Adrenal gland (tissue), 12 donors: Measurements from ENCODE around the gene CCDC9B. TPM values are rescaled to one million over a fixed set of nuclear protein-coding genes. Genes with fewer than 3 reads are reported as not detected.

Experiments
- DNase-seq, 7 donors: peaks; one replicate each; pipeline ENCODE4 v3.0.0-alpha.2; 2019 to 2020
- H3K27ac ChIP-seq, 5 donors: fragments of 200-600 bp; sonication (generic) in 4 of 5; 1 replicate in 3 of 5; 2 replicates in 2 of 5; pipeline versions ENCODE4 v1.5.1 to v1.8.0; 2016 to 2020; ENCODE audit warnings: mild to moderate bottlenecking in 1 of 5
- H3K27me3 ChIP-seq: fragments of 200-600 bp; 2 replicates; pipeline ENCODE4 v1.8.0; 2021
- H3K36me3 ChIP-seq, 2 donors: fragments of 200-600 bp; replicated peaks in 1 of 2; 1 replicate in 1 of 2; 2 replicates in 1 of 2; pipeline versions ENCODE4 v1.5.1 to v1.8.0; 2018 to 2022
- H3K4me1 ChIP-seq, 2 donors: fragments of 200-600 bp; replicated peaks in 1 of 2; 1 replicate in 1 of 2; 2 replicates in 1 of 2; pipeline versions ENCODE4 v1.5.1 to v1.8.0; 2018 to 2021
- H3K4me3 ChIP-seq, 4 donors: fragments of 200-600 bp; sonication (generic) in 3 of 4; one replicate each; pipeline ENCODE4 v1.5.1; 2016 to 2018
- H3K9me3 ChIP-seq, 3 donors: fragments of 200-600 bp; sonication (generic) in 1 of 3; replicated peaks in 1 of 3; 1 replicate in 2 of 3; 2 replicates in 1 of 3; pipeline versions ENCODE4 v1.5.1 to v1.8.0; 2016 to 2021
- CTCF ChIP-seq, 6 experiments: fragments of 450-650 bp in 4 of 6; fragments of 200-600 bp in 2 of 6; sonication (generic) in 1 of 6; IDR thresholded peaks; 1 replicate in 5 of 6; 2 replicates in 1 of 6; pipeline versions ENCODE4 v1.5.1 to v1.8.0; 2016 to 2021; ENCODE audit warnings: antibody characterized with exemption in 6 of 6, mild to moderate bottlenecking in 2 of 6, moderate library complexity in 1 of 6
- POLR2A ChIP-seq, 2 donors: fragments of 450-650 bp; IDR thresholded peaks; one replicate each; pipeline ENCODE4 v1.6.1; 2017; ENCODE audit warnings: antibody characterized with exemption in 2 of 2, mild to moderate bottlenecking in 2 of 2, moderate library complexity in 1 of 2
- WGBS, 4 donors: extraction: QIAGEN DNeasy Blood & Tissue Kit in 2 of 4; methylation state at CpG; one replicate each; pipeline versions ENCODE4 v1.1.5 to v1.1.7; 2013 to 2017; 5-methylcytosine and 5-hydroxymethylcytosine counted together
- intact Hi-C, 2 donors: fragments of 100-400 bp; cut with DNase I; formaldehyde crosslinking; loops; one replicate each; pipeline versions ENCODE4 v1.14.1 to v1.15.0; 2022 to 2023
- polyA plus RNA-seq, 3 donors: library from polyadenylated mRNA; stranded (reverse); fragments of 200-250 nt in 2 of 3; fragments of 350-450 nt in 1 of 3; fragmentation: Illumina TruSeq in 1 of 3; extraction: RNeasy Lipid Tissue Mini Kit (QIAGEN cat#74804) in 1 of 3; gene quantifications; one replicate each; pipeline ENCODE4 v1.2.3, GENCODE V29; 2013 to 2014
- total RNA-seq, 9 donors: library from RNA; depleted of rRNA in 4 of 9; stranded (reverse); fragments of >200 nt in 4 of 9; fragments of 120-200 nt in 1 of 9; fragmentation: NEBNext Ultra II Directional in 1 of 9; extraction: Animal tissue kit (Norgen Biotek cat#: 25700) in 1 of 9; gene quantifications; one replicate each; pipeline versions ENCODE4 v1.1.0 to v1.2.4, GENCODE V29; 2013 to 2023
- donor health status: healthy with polysubstance abuse.
- donor health status: Bipolar disorder and iron deficiency.
- donor health status: DM: yes; HTN: yes; CAD: no.
- donor health status: DM: no; HTN: no; CAD: no.
- donor health status: DM: no; HTN: no; CAD: no.
- donor health status: DM: yes; HTN: yes; CAD: no.

The CCDC9B gene
- total and polyA plus RNA-seq, 12 donors = 0.72 to 41.0 (median 10.8) TPM

- intact Hi-C loops = no loop called here
- DNase-seq = no peak
- Histone ChIP-seq H3K9me3 (no peaks in the 10 kb centered on the region), H3K4me3 (no peak overlapping the region), H3K27ac (peak overlapping the region in 1 of 5 donors; percentile 20), H3K27me3 (no peaks in the 10 kb centered on the region), H3K4me1 (peaks cover 29 to 35% of the 10 kb centered on the region in 2 donors), H3K36me3 (no peaks in the 10 kb centered on the region)
- TF ChIP-seq POLR2A (IDR thresholded peaks at IDR 0.05) = no peak
- TF ChIP-seq CTCF (IDR thresholded peaks at IDR 0.05) = no peak
- WGBS, 4 donors = 58 to 83% (median 75%) methylated on average over 6 to 7 of the region's 7 CpGs
Observed at GRCh38 chr15:40342416-40343320, 1.9 kb upstream of the CCDC9B start.

GRCh38 chr15:40340038-40340739 lies 550 bp downstream of the CCDC9B start:
- DNase-seq = peak; percentile 80 to 90 (median 86)
- Histone ChIP-seq H3K27me3 (no peaks in the 10 kb centered on the region), H3K4me1 (peaks cover 31 to 38% of the 10 kb centered on the region in 2 donors), H3K36me3 (no peaks in the 10 kb centered on the region), H3K27ac (peak overlapping the region; percentile 89 to 96 (median 92)), H3K4me3 (peak overlapping the region in 2 of 4 donors; percentile 25 to 54), H3K9me3 (no peaks in the 10 kb centered on the region)
- 8 to 34% (median 27%) methylated on average over 3 to 14 of the region's 14 CpGs for WGBS, 4 donors
- peak in 1 of 6 experiments; percentile 29 for TF ChIP-seq CTCF (IDR thresholded peaks at IDR 0.05)
- TF ChIP-seq POLR2A (IDR thresholded peaks at IDR 0.05) = no peak
- intact Hi-C loops = no loop called here

GRCh38 chr15:40339621-40339945 lies 1.2 kb downstream of the CCDC9B start:
- Histone ChIP-seq H3K27me3 (no peaks in the 10 kb centered on the region), H3K36me3 (no peaks in the 10 kb centered on the region), H3K27ac (peak overlapping the region in 4 of 5 donors; percentile 91 to 96 (median 92)), H3K4me3 (peak overlapping the region in 1 of 4 donors; percentile 54), H3K9me3 (no peaks in the 10 kb centered on the region), H3K4me1 (peaks cover 31 to 42% of the 10 kb centered on the region in 2 donors)
- DNase-seq = no peak
- no peak for TF ChIP-seq POLR2A (IDR thresholded peaks at IDR 0.05)
- no peak for TF ChIP-seq CTCF (IDR thresholded peaks at IDR 0.05)
- intact Hi-C loops = no loop called here
- WGBS, 4 donors = 84 to 100% (median 89%) methylated on average over 2 to 7 of the region's 7 CpGs

GRCh38 chr15:40338921-40339620 lies 1.7 kb downstream of the CCDC9B start:
- TF ChIP-seq CTCF (IDR thresholded peaks at IDR 0.05) (no peak), POLR2A (IDR thresholded peaks at IDR 0.05) (no peak)
- peaks cover 31 to 47% of the 10 kb centered on the region in 2 donors for H3K4me1 ChIP-seq
- 67 to 87% (median 83%) methylated on average over 1 to 11 of the region's 11 CpGs for WGBS, 4 donors
- no peaks in the 10 kb centered on the region for H3K27me3 ChIP-seq
- peak overlapping the region in 2 of 5 donors; percentile 91 to 96 for H3K27ac ChIP-seq
- no peaks in the 10 kb centered on the region for H3K36me3 ChIP-seq
- peak in 2 of 7 donors; percentile 28 to 66 for DNase-seq
- H3K4me3 ChIP-seq = peak overlapping the region in 1 of 4 donors; percentile 54
- intact Hi-C loops = no loop called here
- no peaks in the 10 kb centered on the region for H3K9me3 ChIP-seq
